Epidermal melanocyte (primary cell): ENCODE data around the gene VWA8.
"Not testable (repeated sequence)": the region's sequence is repeated elsewhere in the genome, so short reads cannot be mapped to it uniquely, and the experiment has no call there.

Experiments used
- DNase-seq: peaks from one replicate; pipeline ENCODE4 v3.0.0; 2011; ENCODE audit warnings: low spot score; ENCODE audit not compliant: insufficient read length

Gene VWA8

DNA sequence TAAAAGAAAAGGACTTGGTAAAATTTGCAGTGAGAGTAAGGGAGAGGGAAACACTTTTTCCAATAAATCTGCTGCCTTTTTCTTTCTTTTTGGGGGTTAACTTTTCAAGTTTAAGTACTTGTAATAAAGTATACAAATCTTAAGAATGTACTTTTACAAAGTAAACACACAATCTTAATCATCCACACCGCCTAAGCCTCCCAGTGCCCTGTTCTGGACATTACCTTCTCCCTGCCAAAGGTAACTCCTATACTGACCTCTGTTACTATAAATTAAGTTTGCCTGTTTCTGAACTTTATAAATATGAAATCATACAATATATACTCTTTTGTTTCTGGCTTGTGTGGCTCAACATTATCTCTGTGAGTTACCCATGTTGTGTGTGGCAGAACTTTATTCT, 365.6 kb downstream of the VWA8 start:
- DNase-seq, result no peak

DNA sequence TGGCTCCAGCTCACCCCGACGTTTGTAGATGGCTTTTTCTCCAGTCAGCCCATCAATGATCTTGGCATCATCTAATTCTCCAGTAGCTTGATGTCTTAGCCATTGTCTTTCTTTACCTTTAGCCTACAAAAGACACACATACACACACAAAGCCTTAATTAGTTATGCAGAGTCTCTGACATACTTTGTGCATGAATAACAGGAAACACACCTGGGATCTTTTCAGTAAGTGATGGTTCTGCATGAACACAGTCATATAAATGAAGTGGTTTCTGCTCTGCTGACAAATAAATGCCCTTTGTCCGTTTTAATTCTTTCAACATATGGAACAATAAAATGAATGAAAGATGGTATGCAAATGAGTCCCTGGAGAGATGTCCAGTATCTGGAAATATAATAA, 370.3 kb downstream of the VWA8 start:
- DNase-seq, result no peak

DNA sequence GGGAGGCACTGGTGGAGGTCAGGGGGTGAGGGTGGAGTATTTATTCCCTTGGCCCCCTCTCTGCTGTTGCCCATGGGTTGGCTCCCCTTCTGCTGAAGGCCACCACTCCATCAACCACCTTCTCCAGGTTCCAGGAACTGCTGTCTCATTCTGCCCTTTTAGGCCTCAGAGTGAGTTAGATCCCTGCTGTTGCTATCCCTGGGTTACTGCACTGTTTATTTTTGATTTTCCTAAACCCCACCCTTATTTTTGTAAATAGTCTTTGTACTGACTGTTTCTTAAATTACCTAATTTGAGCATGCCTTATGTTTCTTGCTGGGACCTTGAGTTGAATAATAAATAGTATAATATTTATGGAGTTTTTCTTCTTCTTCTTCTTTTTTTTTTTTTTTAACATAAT, 370.8 kb downstream of the VWA8 start:
- DNase-seq, result no peak

DNA sequence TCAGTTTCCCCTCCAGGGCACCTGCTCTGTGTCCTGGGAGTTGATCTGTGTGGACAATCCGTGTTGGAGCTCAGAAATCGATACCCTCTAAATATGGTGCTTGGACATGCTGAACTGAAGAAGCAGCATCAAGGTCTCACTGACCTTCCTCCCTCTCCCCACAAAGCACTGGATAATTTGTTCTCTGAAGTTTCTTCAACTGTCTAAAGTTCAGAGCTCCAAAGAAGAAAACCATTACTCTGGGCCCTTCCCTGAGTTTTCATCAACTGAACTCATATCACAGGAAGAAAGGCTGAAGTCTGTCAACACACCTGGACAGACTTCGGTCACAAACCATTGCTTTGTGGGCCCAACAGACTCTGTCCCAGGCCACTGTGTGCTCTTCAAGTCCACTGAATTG, 371.5 kb downstream of the VWA8 start:
- DNase-seq, result no peak

DNA sequence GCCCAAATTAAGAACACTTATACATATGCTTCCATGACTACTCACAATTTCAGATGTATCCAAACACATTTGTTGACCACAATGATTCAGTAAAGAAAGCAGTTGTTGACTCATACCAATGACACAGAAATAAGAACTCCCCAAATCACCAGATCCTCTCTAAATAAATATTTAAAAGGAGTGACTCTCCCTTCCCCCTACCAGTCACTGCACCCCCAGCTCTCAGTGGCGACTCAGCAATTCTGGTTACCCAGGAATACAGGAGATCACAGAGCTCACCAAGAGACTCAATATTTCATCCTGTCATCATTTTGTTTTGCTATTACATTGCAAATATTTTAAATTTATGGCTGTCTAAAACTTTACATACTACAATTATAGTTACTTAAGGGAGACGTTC, 372.0 kb downstream of the VWA8 start:
- peak; percentile 21 for DNase-seq

DNA sequence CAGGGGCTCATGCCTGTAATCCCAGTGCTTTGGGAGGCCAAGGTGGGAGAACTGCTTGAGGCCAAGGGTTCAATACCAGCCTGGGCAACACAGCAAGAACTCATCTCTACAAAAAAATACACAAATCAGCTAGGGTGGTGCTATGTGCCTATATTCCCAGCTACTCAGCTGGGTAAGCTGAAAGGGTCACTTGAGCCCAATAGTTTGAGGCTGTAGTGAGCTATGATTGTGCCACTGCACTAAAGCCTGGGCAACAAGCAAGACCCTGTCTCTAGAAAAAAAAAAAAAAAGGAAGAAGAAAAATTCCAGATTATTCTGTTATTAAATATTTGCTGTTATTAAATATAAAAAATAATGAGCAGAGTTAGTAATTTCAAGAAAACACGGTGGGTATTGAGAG, 372.5 kb downstream of the VWA8 start:
- DNase-seq, result no peak

DNA sequence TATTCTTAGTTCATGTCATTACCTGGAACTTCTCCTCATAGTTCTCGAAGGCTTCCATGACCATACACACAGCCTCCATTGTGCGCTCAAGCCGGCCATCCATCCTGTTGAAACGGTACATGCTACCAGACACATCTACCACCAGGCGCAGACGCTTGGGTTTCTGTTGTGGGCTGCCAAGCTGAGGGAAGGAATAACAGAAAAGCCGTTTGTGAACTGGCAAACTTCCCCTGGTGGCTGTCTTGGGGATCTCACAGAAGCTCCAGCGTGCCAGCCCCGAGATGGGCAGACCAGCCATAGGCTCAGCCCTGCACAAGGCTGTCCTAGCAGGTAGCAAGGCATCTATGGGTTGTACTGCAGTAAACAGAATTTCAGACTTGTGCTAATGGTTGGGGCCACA, 373.4 kb downstream of the VWA8 start:
- no peak for DNase-seq

DNA sequence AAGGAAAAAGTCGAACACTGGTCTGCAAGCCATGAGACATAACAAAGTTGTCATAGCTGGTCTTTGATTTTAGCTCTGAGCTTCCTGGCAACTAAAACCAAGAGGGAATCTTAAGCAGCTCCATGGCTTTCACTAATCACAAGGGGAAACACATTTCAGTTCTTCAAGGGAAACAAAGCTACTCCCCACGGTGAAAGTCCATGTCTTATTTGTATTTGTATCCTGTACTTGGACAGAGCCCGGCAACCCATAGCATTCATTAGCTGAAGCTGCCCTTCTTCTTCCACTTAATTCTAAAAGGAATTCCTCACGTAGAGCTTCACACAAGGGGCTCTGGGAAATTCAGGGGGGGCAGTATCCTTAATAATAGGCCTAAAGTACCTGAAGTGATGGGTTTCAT, 374.7 kb downstream of the VWA8 start:
- DNase-seq, result no peak

DNA sequence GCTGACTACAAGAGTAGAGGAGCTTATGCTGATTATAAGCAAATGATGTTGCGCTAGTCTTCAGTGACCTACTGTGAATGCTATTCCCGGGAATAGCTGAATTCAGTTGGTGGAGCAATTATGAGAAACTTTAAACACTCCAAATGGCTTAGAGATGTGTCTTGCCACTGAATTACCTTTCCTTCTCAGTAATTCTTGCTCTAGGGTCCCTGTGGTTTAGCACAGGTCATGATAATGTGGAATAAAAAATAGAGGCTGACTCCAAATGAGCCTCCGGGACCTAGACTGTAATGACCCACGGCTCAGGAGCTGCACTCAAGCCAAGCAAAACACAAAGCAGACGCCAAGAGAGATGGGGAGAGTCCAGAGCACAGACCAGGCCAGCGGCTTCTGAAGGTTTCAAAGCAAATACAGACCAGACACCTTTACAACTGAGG, 378.9 kb downstream of the VWA8 start:
- DNase-seq, result no peak

DNA sequence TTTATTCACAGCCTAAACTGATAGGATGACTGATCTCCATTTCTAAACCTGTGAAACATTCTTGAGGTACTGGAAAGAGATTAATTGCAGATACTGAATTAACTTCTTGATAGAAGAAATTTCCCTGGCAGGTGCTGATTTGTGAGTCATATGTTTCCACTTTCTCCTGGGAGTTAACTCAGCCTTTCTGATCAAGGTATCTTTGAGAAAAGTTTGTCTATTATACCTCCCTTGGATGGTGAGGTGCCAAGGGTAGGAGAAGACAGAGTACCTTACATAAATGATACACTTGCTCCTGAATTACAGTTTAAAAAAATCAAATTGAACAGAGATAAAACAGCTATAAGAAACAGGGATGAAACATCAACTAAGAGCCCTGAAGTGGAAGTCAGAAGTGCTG, 380.6 kb downstream of the VWA8 start:
- DNase-seq, result no peak

DNA sequence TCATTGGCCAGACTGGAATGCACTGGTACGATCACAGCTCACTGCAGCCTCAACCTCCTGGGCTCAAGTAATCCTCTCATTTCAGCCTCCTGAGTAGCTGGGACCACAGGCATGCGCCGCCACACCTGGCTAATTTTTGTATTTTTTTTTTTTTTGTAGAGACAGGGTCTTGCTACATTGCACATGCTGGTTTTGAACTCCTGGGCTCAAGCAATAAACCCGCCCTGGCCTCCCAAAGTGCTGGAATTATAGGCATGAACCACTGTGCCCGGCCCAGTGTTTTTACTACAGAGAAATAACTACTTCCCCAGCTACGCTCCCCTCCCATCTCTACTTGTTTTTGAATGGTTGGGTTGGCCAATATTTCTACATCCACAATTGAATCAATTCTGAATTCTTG, 381.0 kb downstream of the VWA8 start:
- no peak for DNase-seq

DNA sequence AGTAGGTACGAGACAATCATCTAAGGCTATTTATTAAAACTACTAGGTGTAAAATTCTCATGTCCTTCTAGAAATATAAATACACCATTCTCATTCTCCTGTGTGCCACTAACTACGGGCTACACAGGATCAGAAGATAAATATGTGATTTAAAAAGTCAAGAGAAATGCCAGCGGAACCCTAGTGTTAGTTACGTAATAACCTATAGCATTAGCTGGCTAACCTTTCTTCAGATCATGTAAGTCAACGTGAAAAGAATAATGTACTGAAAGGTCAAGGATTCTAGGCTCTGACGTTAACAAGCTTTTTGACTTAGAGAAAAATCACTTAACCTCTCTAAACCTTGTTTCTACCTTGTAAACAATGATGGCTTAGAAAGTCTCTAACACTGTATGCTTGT, 381.7 kb downstream of the VWA8 start:
- no peak for DNase-seq

DNA sequence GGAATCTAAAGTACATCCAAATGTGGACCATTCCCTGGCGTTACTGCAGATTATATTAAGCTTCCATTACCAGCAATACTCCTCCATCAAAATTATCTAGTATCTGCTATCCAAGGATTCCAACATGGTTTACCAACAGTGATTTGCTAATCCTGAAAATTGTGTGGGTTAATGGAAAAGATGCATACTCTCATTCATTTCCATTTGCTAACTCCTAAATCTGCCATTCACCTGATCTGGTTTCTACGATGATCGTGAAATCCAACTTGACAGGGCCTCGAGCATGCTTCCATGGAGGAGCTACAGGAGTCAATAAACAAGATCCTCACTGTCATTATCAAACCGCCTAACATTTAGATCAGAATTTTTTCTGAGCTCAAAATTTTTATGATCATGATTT, 382.5 kb downstream of the VWA8 start:
- DNase-seq, result no peak

DNA sequence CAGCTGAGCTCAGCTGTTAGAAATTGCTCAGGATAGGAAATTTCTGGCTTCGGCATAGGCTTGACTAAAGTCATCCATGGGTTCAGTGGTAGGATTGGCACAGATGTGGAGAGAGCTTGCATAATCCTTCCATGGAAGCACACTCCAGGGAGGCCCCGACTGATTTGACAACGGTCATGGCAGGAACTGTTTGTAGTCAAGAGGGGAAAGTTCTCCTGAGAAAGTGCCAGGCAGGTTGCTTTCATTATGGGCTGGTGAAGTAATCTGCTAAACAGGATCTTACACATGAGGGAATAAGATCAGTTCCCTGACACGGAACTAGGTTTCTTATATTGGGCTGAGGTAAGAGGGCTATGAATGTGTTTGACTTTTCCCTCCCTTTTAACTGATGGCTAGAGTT, 383.5 kb downstream of the VWA8 start:
- peak; percentile 52 for DNase-seq

DNA sequence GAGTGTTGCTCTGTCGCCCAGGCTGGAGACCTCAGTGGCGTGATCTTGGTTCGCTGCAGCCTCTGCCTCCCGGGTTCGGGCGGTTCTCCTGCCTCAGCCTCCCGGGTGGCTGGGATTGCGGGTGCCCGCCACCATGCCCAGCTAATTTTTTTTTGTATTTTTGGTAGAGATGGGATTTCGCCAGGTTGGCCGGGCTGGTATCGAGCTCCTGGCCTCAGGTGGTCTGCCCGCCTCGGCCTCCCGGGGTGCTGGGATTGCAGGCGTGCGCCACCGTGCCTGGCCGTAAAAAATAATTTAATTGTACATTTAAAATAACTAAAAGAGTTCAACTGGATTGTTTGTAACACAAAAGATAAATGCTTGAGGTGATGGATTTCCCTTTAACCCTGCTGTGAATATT, 387.3 kb downstream of the VWA8 start:
- DNase-seq, result not testable (repeated sequence)

DNA sequence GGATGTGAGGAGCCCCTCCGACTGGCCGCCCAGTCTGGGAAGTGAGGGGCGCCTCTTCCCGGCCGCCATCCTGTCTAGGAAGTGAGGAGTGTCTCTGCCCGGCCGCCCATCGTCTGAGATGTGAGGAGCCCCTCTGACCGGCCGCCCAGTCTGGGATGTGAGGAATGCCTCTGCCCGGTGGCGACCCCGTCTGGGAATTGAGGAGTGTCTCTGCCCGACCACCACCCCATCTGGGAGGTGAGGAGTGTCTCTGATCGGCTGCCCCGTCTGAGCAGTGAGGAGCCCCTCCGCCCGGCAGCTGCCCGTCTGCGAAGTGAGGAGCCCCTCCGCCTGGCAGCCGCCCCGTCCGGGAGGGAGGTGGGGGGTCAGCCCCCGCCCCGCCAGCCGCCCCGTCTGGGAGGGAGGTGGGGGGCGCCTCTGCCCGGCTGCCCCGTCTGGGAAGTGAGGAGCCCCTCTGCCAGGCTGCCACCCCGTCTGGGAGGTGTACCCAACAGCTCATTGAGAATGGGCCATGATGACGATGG, 389.0 kb downstream of the VWA8 start:
- DNase-seq, result not testable (repeated sequence)

DNA sequence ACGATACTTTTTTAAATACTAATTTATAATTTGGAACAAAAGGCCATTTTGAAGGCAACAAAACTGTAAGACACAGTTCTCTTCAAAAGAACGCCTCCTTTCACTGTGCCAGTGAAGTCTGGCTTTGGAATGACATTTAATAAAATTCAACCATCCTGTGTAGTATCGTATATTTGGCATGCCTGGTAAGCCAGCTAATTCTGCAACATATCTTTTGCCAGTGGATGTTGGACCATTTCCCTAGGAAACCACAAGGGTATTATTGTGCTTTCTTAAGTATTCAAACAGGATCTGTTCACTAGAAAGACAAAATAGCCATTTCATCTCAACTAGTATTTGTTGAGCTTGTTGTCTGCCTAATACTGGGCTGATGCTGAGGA, 391.9 kb downstream of the VWA8 start:
- peak; percentile 44 for DNase-seq

DNA sequence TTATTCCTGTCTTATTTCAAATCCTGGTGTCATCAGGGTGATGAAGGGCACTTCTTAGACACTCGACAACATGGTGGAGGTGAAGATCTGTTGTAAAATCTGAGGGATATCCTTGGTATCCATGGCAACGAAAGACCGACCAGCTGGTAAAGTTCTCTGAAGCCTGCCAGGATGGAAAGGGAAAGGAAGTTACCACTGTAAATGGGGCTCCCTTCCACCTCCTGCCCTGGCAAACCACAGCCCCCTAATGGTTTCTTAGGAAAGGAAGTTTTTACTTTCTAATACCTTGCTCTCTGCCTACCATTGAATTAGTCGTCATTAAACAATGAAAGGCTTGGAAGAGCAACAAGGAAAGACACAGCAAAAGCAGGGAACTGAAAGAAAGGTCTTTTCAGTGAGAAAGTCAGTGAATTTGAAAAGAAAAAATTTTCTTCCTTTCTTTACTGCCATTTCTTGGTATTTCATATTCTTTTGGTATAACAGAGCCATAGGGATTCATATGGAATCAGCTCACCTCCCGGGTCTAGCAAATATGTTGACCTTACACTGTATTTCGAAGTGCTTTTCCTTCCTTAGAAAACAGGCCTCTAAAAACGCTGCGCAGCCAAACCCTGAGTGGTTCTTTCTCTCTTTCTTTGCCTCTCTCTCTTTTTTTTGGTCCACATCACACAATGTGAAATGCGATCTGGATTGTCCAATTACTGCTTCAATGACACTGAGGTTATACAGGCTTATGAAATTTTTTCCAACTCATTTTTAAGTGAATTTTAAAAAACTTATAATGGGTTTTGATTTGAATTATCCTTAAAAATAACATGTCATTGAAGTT, 392.6 kb downstream of the VWA8 start:
- DNase-seq, result no peak

DNA sequence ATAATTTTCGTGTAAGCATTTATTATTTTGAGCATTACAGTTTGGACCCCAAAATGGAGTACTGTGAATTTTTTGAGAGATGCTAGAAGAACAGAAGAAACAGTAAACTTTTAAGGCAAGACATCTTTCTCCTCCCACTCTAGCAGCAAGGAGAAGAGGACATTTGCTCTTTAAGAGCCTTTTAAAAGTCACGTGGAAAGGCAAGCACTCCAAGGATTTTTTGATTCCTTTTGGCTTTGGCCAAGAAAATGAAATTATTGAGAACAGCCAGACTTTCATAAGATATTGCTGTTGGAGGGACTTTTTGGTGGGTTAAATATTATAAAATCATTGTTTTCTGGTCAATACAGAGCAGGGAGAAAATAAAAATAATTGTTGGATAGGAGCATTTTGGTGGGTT, 393.5 kb downstream of the VWA8 start:
- DNase-seq, result no peak

DNA sequence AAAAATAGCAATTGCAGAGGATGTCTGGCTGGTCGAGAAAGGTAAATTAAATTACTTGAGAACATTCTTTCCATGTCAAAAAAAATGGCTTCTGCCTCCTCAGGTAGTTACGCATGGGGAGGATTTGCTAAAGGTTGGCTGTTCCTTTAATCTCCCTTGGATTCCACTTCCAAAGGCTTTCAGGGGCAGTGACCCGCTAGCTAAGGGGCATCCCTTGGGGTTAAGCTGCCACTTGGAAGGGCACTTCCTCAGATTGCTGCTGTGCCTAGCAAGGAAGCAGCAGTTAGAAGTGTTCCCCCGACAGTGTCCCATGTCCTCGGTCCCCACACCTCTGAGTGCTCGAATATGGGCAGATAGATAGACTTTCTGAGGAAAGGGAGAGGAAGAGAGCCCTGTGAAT, 395.1 kb downstream of the VWA8 start:
- DNase-seq, result no peak

DNA sequence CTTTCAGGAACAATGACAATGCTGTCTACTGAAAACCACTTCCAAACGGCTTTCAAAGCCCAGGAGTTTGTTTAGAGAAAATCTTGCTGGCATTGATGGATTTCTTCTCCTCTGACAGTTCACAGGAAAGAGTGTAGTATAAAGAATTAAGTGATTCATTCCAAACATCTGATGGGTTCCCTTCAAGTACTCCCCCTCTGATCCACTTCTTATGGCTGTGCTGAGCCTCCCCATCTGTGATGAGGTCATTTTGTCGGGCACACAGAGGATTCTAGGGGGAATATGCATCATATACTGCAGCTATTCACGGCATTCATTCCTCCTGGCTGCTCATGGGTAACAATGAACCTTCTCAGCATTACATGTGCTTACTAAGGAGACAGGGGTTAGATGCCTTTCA, 395.7 kb downstream of the VWA8 start:
- DNase-seq, result peak; percentile 43

DNA sequence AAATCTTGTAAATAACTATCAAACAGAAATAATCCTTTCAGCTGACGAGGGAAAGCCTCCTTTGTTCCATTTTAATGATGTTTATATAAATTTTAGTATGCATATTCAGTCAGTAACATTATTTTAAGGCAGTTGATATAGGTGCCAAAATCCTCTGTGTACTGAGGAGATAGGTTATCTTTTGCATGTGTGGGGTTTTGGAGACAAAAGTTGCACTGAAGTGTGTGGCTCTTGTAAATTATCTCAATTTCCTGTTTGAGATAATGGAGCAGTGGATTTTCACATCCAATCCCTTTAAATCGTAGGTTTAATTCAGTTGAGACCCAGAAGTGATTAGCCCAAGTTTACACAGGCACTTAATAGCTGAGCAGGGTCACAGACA, 396.9 kb downstream of the VWA8 start:
- DNase-seq, result no peak

DNA sequence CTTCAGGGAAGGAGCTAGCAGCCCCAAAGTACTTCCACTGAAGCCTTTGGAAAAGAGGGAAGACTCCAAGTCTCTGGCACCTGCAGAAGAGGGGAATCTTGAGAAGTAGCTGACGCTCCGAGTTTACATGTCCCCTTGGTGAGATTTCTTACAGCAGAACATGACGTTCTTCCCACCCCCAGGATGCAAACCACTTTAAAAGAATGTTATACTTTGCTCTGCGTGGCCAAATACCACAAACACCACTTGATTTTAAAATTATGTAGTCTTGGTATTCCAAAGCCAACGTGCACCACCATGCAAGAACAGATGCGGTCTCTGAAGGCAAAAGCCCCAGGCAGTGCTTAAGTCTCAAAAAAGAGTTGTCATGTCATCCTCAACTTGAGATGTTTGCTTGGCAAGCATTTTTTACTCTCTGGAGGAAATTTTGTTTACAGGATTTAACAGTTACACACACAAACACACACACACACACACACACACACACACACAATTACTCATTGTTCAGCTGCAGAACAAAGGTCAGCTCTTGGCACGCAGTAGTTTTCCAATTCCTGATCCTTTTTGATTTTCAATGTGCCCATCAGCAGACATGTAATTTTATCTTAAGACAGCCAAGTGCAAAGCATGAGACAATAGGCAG, 397.4 kb downstream of the VWA8 start:
- DNase-seq, result peak; percentile 44
